ENCODE measurements around the gene IP6K2. TPM values are rescaled to one million over a fixed set of nuclear protein-coding genes. Genes with fewer than 3 reads are reported as not detected.

IP6K2 gene
- total RNA-seq, 2 donors from 2014 or later = 104 to 127 TPM

- H3K9me3 ChIP-seq (ENCODE audit: control insufficient read depth, low read length) = no peaks in the 10 kb centered on the region
- H3K4me3 Mint-ChIP-seq = no peak overlapping the region
- no peak overlapping the region for H3K4me3 ChIP-seq (ENCODE audit: low read length)
- H3K27me3 ChIP-seq (ENCODE audit: control insufficient read depth, insufficient read depth, low read length, poor library complexity, severe bottlenecking) = no peaks in the 10 kb centered on the region
- H3K36me3 ChIP-seq (ENCODE audit: control insufficient read depth, insufficient read depth, low read length) = peaks cover 80% of the 10 kb centered on the region
- H3K9me3 Mint-ChIP-seq = no peaks in the 10 kb centered on the region
- H3K4me1 ChIP-seq (ENCODE audit: control insufficient read depth, insufficient read depth, low read length) = no peaks in the 10 kb centered on the region
- WGBS, 2 experiments (ENCODE audit: insufficient coverage in 1 of 2, insufficient read length in 1 of 2) = 88 to 94% methylated on average over 6 of the region's 6 CpGs
- H3K27me3 Mint-ChIP-seq (ENCODE audit: insufficient read depth) = no peaks in the 10 kb centered on the region
- H3K36me3 Mint-ChIP-seq (ENCODE audit: low read depth) = peaks cover 70% of the 10 kb centered on the region
- peaks cover 13% of the 10 kb centered on the region for H3K4me1 Mint-ChIP-seq
- TF ChIP-seq, protein P1, sequence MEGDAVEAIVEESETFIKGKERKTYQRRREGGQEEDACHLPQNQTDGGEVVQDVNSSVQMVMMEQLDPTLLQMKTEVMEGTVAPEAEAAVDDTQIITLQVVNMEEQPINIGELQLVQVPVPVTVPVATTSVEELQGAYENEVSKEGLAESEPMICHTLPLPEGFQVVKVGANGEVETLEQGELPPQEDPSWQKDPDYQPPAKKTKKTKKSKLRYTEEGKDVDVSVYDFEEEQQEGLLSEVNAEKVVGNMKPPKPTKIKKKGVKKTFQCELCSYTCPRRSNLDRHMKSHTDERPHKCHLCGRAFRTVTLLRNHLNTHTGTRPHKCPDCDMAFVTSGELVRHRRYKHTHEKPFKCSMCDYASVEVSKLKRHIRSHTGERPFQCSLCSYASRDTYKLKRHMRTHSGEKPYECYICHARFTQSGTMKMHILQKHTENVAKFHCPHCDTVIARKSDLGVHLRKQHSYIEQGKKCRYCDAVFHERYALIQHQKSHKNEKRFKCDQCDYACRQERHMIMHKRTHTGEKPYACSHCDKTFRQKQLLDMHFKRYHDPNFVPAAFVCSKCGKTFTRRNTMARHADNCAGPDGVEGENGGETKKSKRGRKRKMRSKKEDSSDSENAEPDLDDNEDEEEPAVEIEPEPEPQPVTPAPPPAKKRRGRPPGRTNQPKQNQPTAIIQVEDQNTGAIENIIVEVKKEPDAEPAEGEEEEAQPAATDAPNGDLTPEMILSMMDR (conservative IDR thresholded peaks at IDR 0.05) = no peak
- DNase-seq = no peak
- no peak overlapping the region for H3K9ac ChIP-seq (ENCODE audit: extremely low read depth, low read length, poor library complexity, severe bottlenecking)
- H3K27ac Mint-ChIP-seq = peak overlapping the region; percentile 1
- H3K27ac ChIP-seq (ENCODE audit: low read depth, low read length) = no peak overlapping the region
Observed at GRCh38 chr3:48702320-48702920, 14.6 kb downstream of the IP6K2 start.

DNA sequence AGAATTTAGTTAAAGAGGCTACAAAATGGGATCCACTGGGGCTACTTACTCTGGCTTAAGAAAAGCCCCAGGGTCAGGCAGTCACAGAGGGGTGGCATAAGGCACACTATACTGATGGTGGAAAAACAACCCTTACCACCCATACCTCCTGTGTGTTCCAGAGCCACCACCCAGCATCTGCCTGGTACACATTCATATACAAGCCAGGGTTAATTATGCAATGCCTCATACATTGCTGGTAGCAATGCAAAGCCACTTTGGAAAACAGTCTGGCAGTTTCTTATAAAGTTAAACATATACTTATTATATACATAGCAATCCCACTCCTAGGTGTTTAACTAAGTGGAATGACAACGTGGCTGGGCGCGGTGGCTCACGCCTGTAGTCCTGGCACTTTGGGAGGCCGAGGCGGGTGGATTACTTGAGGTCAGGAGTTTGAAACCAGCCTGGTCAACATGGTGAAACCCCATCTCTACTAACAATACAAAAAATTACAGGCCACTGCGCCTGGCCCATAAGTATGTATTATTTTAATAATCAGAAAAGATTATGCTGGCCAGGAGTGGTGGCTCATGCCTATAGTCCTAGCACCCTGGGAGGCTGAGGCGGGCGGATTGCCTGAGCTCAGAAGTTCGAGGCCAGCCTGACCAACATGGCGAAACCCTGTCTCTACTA is 16.2 kb downstream of the IP6K2 start:
- H3K9me3 ChIP-seq (ENCODE audit: control insufficient read depth, low read length) = no peaks in the 10 kb centered on the region
- DNase-seq = no peak
- H3K36me3 ChIP-seq (ENCODE audit: control insufficient read depth, insufficient read depth, low read length) = peaks cover 73% of the 10 kb centered on the region
- H3K4me1 Mint-ChIP-seq = peaks cover 20% of the 10 kb centered on the region
- H3K27ac ChIP-seq (ENCODE audit: low read depth, low read length) = no peak overlapping the region
- no peaks in the 10 kb centered on the region for H3K9me3 Mint-ChIP-seq
- peaks cover 63% of the 10 kb centered on the region for H3K36me3 Mint-ChIP-seq (ENCODE audit: low read depth)
- H3K27me3 Mint-ChIP-seq (ENCODE audit: insufficient read depth) = no peaks in the 10 kb centered on the region
- H3K4me1 ChIP-seq (ENCODE audit: control insufficient read depth, insufficient read depth, low read length) = no peaks in the 10 kb centered on the region
- H3K27me3 ChIP-seq (ENCODE audit: control insufficient read depth, insufficient read depth, low read length, poor library complexity, severe bottlenecking) = no peaks in the 10 kb centered on the region
- H3K9ac ChIP-seq (ENCODE audit: extremely low read depth, low read length, poor library complexity, severe bottlenecking) = no peak overlapping the region
- 96 to 100% methylated on average over 4 to 11 of the region's 11 CpGs for WGBS, 2 experiments (ENCODE audit: insufficient coverage in 1 of 2, insufficient read length in 1 of 2)
- TF ChIP-seq, protein P1 (conservative IDR thresholded peaks at IDR 0.05) = no peak
- no peak overlapping the region for H3K4me3 Mint-ChIP-seq
- no peak overlapping the region for H3K27ac Mint-ChIP-seq
- H3K4me3 ChIP-seq (ENCODE audit: low read length) = no peak overlapping the region

DNA sequence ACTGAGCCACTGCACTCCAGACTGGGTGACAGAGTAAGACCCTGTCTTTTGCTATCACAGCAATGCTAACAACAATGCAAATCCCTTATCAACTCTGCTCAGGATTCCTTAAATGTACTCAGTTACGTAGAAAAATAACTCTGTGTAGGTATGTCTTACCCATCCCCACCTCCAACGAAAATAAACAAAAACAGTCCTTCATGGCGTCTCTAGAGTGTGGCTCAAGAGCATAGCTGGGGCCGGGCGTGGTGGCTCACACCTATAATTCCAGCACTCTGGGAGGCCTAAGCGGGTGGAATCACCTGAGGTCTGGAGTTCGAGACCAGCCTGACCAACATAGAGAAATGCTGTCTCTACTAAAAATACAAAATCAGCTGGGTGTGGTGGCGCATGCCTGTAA is 18.1 kb downstream of the IP6K2 start:
- WGBS, 2 experiments (ENCODE audit: insufficient coverage in 1 of 2, insufficient read length in 1 of 2) = 88 to 96% methylated on average over 6 to 8 of the region's 8 CpGs
- H3K36me3 Mint-ChIP-seq (ENCODE audit: low read depth) = peaks cover 63% of the 10 kb centered on the region

More for the DNA sequence above, 18.1 kb downstream of the IP6K2 start:
- no peak for DNase-seq
- TF ChIP-seq, protein P1 (conservative IDR thresholded peaks at IDR 0.05) = no peak
- Histone ChIP-seq H3K36me3 (ENCODE audit: control insufficient read depth, insufficient read depth, low read length) (peaks cover 72% of the 10 kb centered on the region), H3K9me3 (ENCODE audit: control insufficient read depth, low read length) (no peaks in the 10 kb centered on the region), H3K27me3 (ENCODE audit: control insufficient read depth, insufficient read depth, low read length, poor library complexity, severe bottlenecking) (no peaks in the 10 kb centered on the region), H3K4me3 (ENCODE audit: low read length) (no peak overlapping the region), H3K9ac (ENCODE audit: extremely low read depth, low read length, poor library complexity, severe bottlenecking) (no peak overlapping the region), H3K27ac (ENCODE audit: low read depth, low read length) (no peak overlapping the region), H3K4me1 (ENCODE audit: control insufficient read depth, insufficient read depth, low read length) (no peaks in the 10 kb centered on the region)
- H3K9me3 Mint-ChIP-seq = no peaks in the 10 kb centered on the region
- no peak overlapping the region for H3K4me3 Mint-ChIP-seq
- H3K27ac Mint-ChIP-seq = peak overlapping the region; percentile 55
- H3K4me1 Mint-ChIP-seq = peaks cover 18% of the 10 kb centered on the region
- no peaks in the 10 kb centered on the region for H3K27me3 Mint-ChIP-seq (ENCODE audit: insufficient read depth)

Data from endodermal cell (in vitro differentiated cells).